Mesothelial cell of epicardium (in vitro differentiated cells): Measurements from ENCODE around the gene ECI2. TPM values are rescaled to one million over a fixed set of nuclear protein-coding genes. Genes with fewer than 3 reads are reported as not detected.
A peak's percentile ranks its signal among the peaks of the same experiment; 100 is the strongest.

Experiments used
- DNase-seq, 2 experiments: peaks; one replicate each; pipeline ENCODE4 v3.0.0; 2021; ENCODE audit warnings: low spot score in 2 of 2; ENCODE audit not compliant: unreplicated experiment in 2 of 2
- H3K27ac Mint-ChIP-seq: 2 replicates; pipeline ENCODE4 v1.8.0; 2021; ENCODE audit warnings: mixed read lengths
- H3K27me3 Mint-ChIP-seq: 2 replicates; pipeline ENCODE4 v1.8.0; 2021; ENCODE audit warnings: low read depth, mixed read lengths
- H3K36me3 Mint-ChIP-seq: 2 replicates; pipeline ENCODE4 v1.8.0; 2021; ENCODE audit warnings: mixed read lengths
- H3K4me1 Mint-ChIP-seq: 2 replicates; pipeline ENCODE4 v1.8.0; 2021; ENCODE audit warnings: mixed read lengths
- H3K4me3 Mint-ChIP-seq: 2 replicates; pipeline ENCODE4 v1.8.0; 2021; ENCODE audit warnings: mild to moderate bottlenecking, moderate library complexity, mixed read lengths
- H3K9me3 Mint-ChIP-seq: 2 replicates; pipeline ENCODE4 v1.8.0; 2021; ENCODE audit warnings: mixed read lengths
- total RNA-seq: library from RNA; stranded (reverse); gene quantifications from 3 replicates; pipeline ENCODE4 v1.2.1, GENCODE V29; 2021
- TF ChIP-seq, protein P1 (sequence below): fragments of 200-600 bp; sonication (generic); IDR thresholded peaks from one replicate; pipeline ENCODE4 v1.5.0; 2021; ENCODE audit warnings: antibody characterized with exemption; ENCODE audit not compliant: unreplicated experiment

Gene ECI2
- total RNA-seq, 1 donor from 2014 or later: 51.8 TPM

DNA sequence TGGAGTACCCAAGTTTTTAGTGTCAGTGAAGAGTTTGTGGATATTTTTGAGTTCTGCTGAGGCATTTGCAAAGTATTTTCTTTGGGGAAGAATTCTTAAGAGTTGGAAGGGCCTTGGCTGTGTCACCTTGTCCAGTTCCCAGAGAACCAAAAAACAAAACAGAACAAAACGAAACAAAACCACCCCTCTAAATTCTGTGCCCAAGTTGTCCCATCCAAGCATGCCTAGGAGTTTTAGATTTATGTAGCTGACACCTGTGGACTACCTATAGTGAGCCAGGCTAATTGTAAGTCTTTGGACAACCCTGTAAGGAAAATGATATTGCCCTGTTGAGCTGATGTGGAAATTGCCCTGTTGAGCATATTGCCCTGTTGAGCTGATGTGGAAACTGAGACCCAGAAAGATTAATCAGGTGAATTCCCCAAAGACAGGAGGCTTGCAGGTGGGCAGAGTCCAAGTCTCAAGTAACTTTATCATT is 1.0 kb upstream of the ECI2 start:
- DNase-seq: no peak
- Mint-ChIP-seq H3K9me3 (peaks cover 8% of the 10 kb centered on the region), H3K36me3 (peaks cover 15% of the 10 kb centered on the region), H3K27ac (peak overlapping the region; percentile 74), H3K27me3 (no peaks in the 10 kb centered on the region), H3K4me1 (peaks cover 26% of the 10 kb centered on the region), H3K4me3 (peak overlapping the region; percentile 70)
- TF ChIP-seq, protein P1, sequence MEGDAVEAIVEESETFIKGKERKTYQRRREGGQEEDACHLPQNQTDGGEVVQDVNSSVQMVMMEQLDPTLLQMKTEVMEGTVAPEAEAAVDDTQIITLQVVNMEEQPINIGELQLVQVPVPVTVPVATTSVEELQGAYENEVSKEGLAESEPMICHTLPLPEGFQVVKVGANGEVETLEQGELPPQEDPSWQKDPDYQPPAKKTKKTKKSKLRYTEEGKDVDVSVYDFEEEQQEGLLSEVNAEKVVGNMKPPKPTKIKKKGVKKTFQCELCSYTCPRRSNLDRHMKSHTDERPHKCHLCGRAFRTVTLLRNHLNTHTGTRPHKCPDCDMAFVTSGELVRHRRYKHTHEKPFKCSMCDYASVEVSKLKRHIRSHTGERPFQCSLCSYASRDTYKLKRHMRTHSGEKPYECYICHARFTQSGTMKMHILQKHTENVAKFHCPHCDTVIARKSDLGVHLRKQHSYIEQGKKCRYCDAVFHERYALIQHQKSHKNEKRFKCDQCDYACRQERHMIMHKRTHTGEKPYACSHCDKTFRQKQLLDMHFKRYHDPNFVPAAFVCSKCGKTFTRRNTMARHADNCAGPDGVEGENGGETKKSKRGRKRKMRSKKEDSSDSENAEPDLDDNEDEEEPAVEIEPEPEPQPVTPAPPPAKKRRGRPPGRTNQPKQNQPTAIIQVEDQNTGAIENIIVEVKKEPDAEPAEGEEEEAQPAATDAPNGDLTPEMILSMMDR: no peak

DNA sequence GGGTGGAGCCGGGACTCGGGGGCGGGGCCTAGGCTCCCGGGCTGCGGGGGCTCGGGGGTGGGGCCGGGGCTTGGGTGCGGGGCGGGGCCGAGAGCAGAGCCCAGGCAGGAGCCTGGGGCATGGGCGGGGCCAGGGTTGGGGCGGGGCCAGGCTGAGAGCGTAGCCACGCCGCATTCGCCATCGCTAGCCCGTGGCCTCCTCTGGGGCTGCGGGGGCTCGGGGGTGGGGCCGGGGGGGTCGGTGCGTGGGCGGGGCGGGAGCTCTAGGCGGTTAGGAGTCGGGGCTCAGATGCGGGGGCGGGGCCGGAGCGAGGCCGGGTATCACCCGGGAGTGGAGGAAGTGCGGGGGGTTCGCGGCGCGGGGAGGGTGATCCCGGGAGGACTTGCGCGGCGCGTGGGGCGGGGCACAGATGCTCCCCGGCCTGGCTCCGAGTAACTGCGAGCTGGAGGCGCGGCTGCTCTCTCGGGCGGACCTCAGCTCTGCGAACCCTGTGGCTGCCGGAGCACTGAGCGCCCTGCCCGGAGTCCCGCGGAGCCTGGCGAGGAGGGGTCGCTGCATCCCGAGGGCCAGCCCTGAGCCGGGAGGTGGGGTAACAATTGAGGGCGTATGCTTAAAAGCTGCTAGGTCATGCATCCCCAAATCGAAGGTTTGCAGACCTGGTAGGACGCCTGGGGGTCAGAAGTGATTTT is 434 bp upstream of the ECI2 start:
- peak overlapping the region; percentile 70 for H3K4me3 Mint-ChIP-seq
- no peaks in the 10 kb centered on the region for H3K27me3 Mint-ChIP-seq
- peak overlapping the region; percentile 74 for H3K27ac Mint-ChIP-seq
- DNase-seq: peak; percentile 92 to 93
- H3K4me1 Mint-ChIP-seq: peaks cover 26% of the 10 kb centered on the region
- TF ChIP-seq, protein P1: no peak
- peaks cover 15% of the 10 kb centered on the region for H3K36me3 Mint-ChIP-seq
- H3K9me3 Mint-ChIP-seq: peaks cover 6% of the 10 kb centered on the region

DNA sequence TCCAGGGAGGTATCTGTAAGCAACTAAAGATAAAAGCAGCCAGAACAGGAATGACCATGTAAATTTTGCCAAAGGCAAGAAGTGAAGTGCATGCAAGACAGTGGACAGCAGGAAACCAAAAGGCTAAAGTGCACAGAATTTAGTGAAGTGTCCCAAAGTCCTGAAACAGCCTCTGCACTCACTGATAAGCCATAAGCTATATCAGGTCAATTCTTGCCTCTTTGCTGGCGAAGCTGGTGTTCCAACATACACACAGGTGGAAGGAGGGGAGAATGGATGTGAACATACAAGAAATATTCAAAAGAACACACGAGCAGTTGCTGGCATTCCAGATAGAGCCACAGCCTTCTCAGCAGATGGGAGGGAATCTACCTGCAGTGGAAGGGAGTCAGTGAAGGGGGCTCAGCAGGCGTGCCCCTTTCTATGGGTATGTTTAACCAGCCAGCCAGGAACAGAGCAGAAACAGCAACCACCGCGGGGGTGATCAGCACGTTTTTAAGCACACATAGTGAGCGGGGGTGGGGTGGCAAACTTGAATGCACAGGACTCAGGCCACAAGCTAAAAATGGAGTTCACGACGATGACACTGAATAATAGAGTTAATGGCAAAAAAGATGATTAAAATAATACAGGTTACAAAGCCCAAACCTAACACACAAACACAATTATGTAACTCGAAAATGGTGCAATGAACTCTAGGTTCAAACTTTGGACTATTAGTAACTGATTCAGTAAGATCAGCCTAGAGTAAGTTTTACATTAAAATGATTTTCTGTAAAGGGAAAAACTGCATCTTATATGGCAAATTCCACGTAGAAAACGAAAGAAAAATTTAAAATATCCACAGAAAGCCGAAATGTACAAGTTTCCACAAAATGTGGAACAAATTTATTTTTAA is 1.2 kb downstream of the ECI2 start:
- no peak for DNase-seq
- Mint-ChIP-seq H3K27ac (peak overlapping the region; percentile 88), H3K4me1 (peaks cover 24% of the 10 kb centered on the region), H3K4me3 (peak overlapping the region; percentile 86), H3K27me3 (no peaks in the 10 kb centered on the region), H3K9me3 (peaks cover 6% of the 10 kb centered on the region), H3K36me3 (peaks cover 28% of the 10 kb centered on the region)
- TF ChIP-seq, protein P1: no peak

- no peaks in the 10 kb centered on the region for H3K27me3 Mint-ChIP-seq
- TF ChIP-seq, protein P1: no peak
- no peak overlapping the region for H3K4me3 Mint-ChIP-seq
- DNase-seq: no peak
- H3K9me3 Mint-ChIP-seq: peaks cover 6% of the 10 kb centered on the region
- H3K36me3 Mint-ChIP-seq: peaks cover 42% of the 10 kb centered on the region
- peaks cover 28% of the 10 kb centered on the region for H3K4me1 Mint-ChIP-seq
- H3K27ac Mint-ChIP-seq: no peak overlapping the region
These were observed 4.9 kb downstream of the ECI2 start for GRCh38 chr6:4130357-4130987.

GRCh38 chr6:4129446-4129845 is 5.9 kb downstream of the ECI2 start:
- Mint-ChIP-seq H3K4me1 (peaks cover 31% of the 10 kb centered on the region), H3K4me3 (no peak overlapping the region), H3K9me3 (peaks cover 6% of the 10 kb centered on the region), H3K27me3 (no peaks in the 10 kb centered on the region), H3K27ac (no peak overlapping the region), H3K36me3 (peaks cover 49% of the 10 kb centered on the region)
- DNase-seq: no peak
- TF ChIP-seq, protein P1: no peak
